ENCODE results near the gene LMNTD1. TPM values are rescaled to one million over a fixed set of nuclear protein-coding genes. Genes with fewer than 3 reads are reported as not detected.

The LMNTD1 gene
- total and polyA plus RNA-seq, 2 of the 4 experiments (the other 2 are of a cell fraction) = 1.5 to 4.3 TPM

DNA sequence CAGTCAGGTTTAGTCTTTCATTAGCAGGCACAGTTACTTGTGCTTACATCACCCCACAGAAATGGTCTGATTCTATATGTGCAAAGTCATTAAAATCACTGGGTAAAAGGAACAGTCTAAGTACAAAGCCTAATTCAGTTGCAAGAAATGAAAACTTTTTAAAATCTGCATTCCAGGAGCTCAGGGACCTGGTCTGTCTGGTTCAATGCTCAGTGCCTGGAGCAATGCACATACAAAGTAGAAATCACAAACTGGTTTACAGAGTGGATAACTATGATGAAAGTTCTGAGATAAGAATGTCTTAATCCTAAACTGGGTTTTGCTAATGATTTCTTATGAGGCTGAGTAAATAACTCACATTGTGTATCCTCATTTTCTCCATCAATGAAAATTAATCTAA lies 28.7 kb downstream of the LMNTD1 start:
- dilution Hi-C loops (cut with HindIII; ENCODE audit: low sequenced_read_pairs, unreplicated experiment) = no loop called here
- H2BK120ac ChIP-seq (ENCODE audit: low read depth, low read length) = no peak overlapping the region
- no peak overlapping the region for H2AFZ ChIP-seq (replicated peaks; ENCODE audit: low read length, poor library complexity)
- no peaks in the 10 kb centered on the region for H3K27me3 ChIP-seq (ENCODE audit: control insufficient read depth, insufficient read depth, low read length)
- no peak overlapping the region for H3K4me2 ChIP-seq (ENCODE audit: low read depth, low read length)
- H2AK5ac ChIP-seq (ENCODE audit: low read depth, low read length) = no peak overlapping the region
- intact Hi-C loops (cut with micrococcal nuclease) = no loop called here
- no peak overlapping the region for H2BK15ac ChIP-seq (ENCODE audit: low read depth, low read length)
- no peaks in the 10 kb centered on the region for H3K36me3 ChIP-seq (ENCODE audit: control insufficient read depth, insufficient read depth, low read length)
- H4K20me1 ChIP-seq (ENCODE audit: insufficient read depth, low read length) = no peaks in the 10 kb centered on the region
- H3K27ac ChIP-seq (ENCODE audit: insufficient read depth, low read length) = no peak overlapping the region
- BruUV-seq (replicated peaks) = no TSS peak
- ATAC-seq (ENCODE audit: low read depth) (peak; percentile 24; the same call in 1 of the 2 replicates), DNase-seq (no peak)
- no peak overlapping the region for H4K91ac ChIP-seq (ENCODE audit: insufficient read depth, low read depth, low read length)
- H3K4ac ChIP-seq (ENCODE audit: low read depth, low read length) = no peak overlapping the region
- no peak overlapping the region for H3K23ac ChIP-seq (ENCODE audit: low read depth, low read length)
- no peak overlapping the region for H4K8ac ChIP-seq (ENCODE audit: low read depth in 2 of 2, low read length in 2 of 2)
- TF ChIP-seq NFE2L2 (IDR thresholded peaks at IDR 0.05; ENCODE audit: low read depth, low read length) = no peak
- no peak for TF ChIP-seq CEBPB (IDR thresholded peaks at IDR 0.05; ENCODE audit: low read depth, low read length)
- TF ChIP-seq, protein P1, sequence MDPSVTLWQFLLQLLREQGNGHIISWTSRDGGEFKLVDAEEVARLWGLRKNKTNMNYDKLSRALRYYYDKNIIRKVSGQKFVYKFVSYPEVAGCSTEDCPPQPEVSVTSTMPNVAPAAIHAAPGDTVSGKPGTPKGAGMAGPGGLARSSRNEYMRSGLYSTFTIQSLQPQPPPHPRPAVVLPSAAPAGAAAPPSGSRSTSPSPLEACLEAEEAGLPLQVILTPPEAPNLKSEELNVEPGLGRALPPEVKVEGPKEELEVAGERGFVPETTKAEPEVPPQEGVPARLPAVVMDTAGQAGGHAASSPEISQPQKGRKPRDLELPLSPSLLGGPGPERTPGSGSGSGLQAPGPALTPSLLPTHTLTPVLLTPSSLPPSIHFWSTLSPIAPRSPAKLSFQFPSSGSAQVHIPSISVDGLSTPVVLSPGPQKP (IDR thresholded peaks at IDR 0.05; ENCODE audit: borderline replicate concordance, low read depth, low read length) = no peak
- H3K14ac ChIP-seq (replicated peaks; ENCODE audit: low read depth, low read length) = no peak overlapping the region
- H3K9me1 ChIP-seq (ENCODE audit: insufficient read depth, low read length) = no peaks in the 10 kb centered on the region
- H3K4me3 ChIP-seq (ENCODE audit: insufficient read depth, low read depth, low read length) = no peak overlapping the region
- no peak overlapping the region for H3K18ac ChIP-seq (ENCODE audit: low read depth, low read length)
- ChIA-PET CTCF (no interaction called here), POLR2A (ENCODE audit: unreplicated experiment) (no interaction called here)
- no peaks in the 10 kb centered on the region for H3K79me1 ChIP-seq (ENCODE audit: low read depth in 1 of 2, low read length in 2 of 2)
- peaks cover 1% of the 10 kb centered on the region; the same call in 1 of the 2 replicates for H3K4me1 ChIP-seq (ENCODE audit: control insufficient read depth, insufficient read depth, low read length)
- no peak overlapping the region for H2BK20ac ChIP-seq (ENCODE audit: low read depth, low read length)
- no peak overlapping the region for H4K5ac ChIP-seq (ENCODE audit: low read depth, low read length)
- H2BK5ac ChIP-seq (ENCODE audit: low read depth, low read length, poor library complexity, severe bottlenecking) = no peak overlapping the region
- H3K56ac ChIP-seq (ENCODE audit: extremely low read depth, insufficient read depth, low read length) = no peak overlapping the region
- no peak overlapping the region for H3K9ac ChIP-seq (ENCODE audit: low read depth, low read length)
- in situ Hi-C loops (cut with MboI; ENCODE audit: low sequenced_read_pairs) = no loop called here
- no peaks in the 10 kb centered on the region for H3K9me3 ChIP-seq (ENCODE audit: control insufficient read depth, insufficient read depth, low read length)
- no peak overlapping the region for H2AK9ac ChIP-seq (replicated peaks; ENCODE audit: low read depth, low read length, poor library complexity)

Data from IMR-90 (cell line).